Gastrocnemius medialis (tissue), 4 donors: ENCODE measurements around the gene PAH. TPM values are rescaled to one million over a fixed set of nuclear protein-coding genes. Genes with fewer than 3 reads are reported as not detected.

Experiments
- ATAC-seq, 2 donors: fragments of 150-250 bp; one replicate each; pipeline ENCODE4 v1.9.1; 2016
- DNase-seq, 2 donors: peaks; one replicate each; pipeline ENCODE4 v3.0.0-alpha.2; 2019
- H3K27ac ChIP-seq, 4 donors: fragments of 200-600 bp; sonication (generic); 1 replicate in 1 of 4; 2 replicates in 3 of 4; pipeline ENCODE4 v1.5.1; 2016 to 2018; ENCODE audit warnings: mild to moderate bottlenecking in 2 of 4, moderate library complexity in 1 of 4
- H3K27me3 ChIP-seq, 3 donors: fragments of 200-600 bp; sonication (generic) in 2 of 3; 1 replicate in 1 of 3; 2 replicates in 2 of 3; pipeline versions ENCODE4 v1.5.1 to v1.6.0; 2016 to 2019; ENCODE audit warnings: mild to moderate bottlenecking in 1 of 3, moderate library complexity in 1 of 3
- H3K36me3 ChIP-seq, 2 donors: fragments of 200-600 bp; sonication (generic) in 1 of 2; one replicate each; pipeline ENCODE4 v1.5.1; 2017 to 2018
- H3K4me1 ChIP-seq, 2 donors: fragments of 200-600 bp; sonication (generic) in 1 of 2; one replicate each; pipeline ENCODE4 v1.5.1; 2016 to 2017; ENCODE audit warnings: mild to moderate bottlenecking in 2 of 2
- H3K4me3 ChIP-seq, 4 donors: fragments of 200-600 bp; sonication (generic) in 3 of 4; 1 replicate in 1 of 4; 2 replicates in 3 of 4; pipeline ENCODE4 v1.5.1; 2016 to 2019; ENCODE audit warnings: mild to moderate bottlenecking in 2 of 4
- H3K9me3 ChIP-seq, 3 donors: fragments of 200-600 bp; sonication (generic) in 2 of 3; 1 replicate in 1 of 3; 2 replicates in 2 of 3; pipeline ENCODE4 v1.5.1; 2016 to 2019
- POLR2A ChIP-seq, 2 donors: fragments of 450-650 bp; IDR thresholded peaks; one replicate each; pipeline ENCODE4 v1.6.1; 2017; ENCODE audit warnings: antibody characterized with exemption in 2 of 2, mild to moderate bottlenecking in 2 of 2, moderate library complexity in 2 of 2
- in situ Hi-C, 4 donors: fragments of 200-750 bp; cut with MboI; loops; one replicate each; pipeline versions ENCODE4 v1.15.0 to v1.8.0; 2017; ENCODE audit warnings: low sequenced_read_pairs in 4 of 4
- intact Hi-C: fragments of 100-400 bp; cut with DNase I; formaldehyde crosslinking; loops from one replicate; pipeline ENCODE4 v1.15.1; 2023; ENCODE audit warnings: low total_unique reads
- total RNA-seq, 4 donors: library from RNA; depleted of rRNA; stranded (reverse); fragments of >200 nt; gene quantifications; one replicate each; pipeline versions ENCODE4 v1.1.0 to v1.2.3, GENCODE V29; 2016
- TF ChIP-seq, protein P1 (sequence below), 5 experiments: fragments of 450-650 bp in 3 of 5; fragments of 200-600 bp in 2 of 5; sonication (generic) in 2 of 5; IDR thresholded peaks in 4 of 5; conservative IDR thresholded peaks in 1 of 5; 1 replicate in 4 of 5; 2 replicates in 1 of 5; pipeline ENCODE4 v1.5.1; 2016 to 2019; ENCODE audit warnings: antibody characterized with exemption in 5 of 5, mild to moderate bottlenecking in 3 of 5, moderate library complexity in 3 of 5

PAH gene
- total RNA-seq, 4 donors from 2014 or later = 1.2 to 3.6 TPM; not detected in 2

DNA sequence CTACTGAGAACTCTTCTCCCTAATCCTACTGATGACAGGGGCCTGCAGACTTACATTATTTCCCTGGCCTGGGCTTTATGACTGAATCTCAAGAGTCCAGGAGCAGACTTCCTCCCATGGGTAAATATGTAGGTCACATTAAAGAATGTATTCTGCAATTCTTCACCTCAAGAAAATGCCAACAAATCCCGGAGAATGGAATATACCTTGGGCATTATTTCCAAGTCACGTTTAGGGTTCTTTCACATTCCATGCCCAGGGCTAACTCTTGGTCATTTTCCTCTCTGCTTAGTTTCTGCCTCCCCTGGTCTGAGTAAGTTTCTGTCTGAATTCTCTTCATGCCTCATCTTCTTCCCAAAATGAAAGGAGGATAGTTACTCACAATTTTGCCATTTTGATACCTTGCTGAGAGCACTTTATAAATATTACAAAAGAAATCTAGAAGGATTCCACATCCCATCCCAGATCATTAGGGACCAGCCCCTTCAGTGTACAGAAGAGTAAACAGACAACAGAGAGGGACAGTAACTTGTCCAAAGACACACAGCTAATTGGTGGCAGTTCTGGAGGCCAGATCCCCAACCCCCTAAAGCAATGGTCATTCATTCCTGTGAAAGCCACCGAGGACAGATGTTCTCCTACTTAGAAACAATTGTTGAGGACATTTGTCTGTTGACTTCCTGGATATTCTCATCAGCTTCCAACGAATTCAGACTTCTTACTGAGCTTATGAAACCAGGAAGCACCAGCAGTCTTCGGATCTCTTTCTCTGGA is 605 bp downstream of the PAH start:
- H3K27ac ChIP-seq = no peak overlapping the region
- H3K27me3 ChIP-seq = peaks cover 0 to 4% (median 2%) of the 10 kb centered on the region in 3 donors
- intact Hi-C loops = no loop called here
- H3K4me1 ChIP-seq = no peaks in the 10 kb centered on the region
- H3K9me3 ChIP-seq = no peaks in the 10 kb centered on the region
- TF ChIP-seq POLR2A (IDR thresholded peaks at IDR 0.05) = no peak
- TF ChIP-seq, protein P1, sequence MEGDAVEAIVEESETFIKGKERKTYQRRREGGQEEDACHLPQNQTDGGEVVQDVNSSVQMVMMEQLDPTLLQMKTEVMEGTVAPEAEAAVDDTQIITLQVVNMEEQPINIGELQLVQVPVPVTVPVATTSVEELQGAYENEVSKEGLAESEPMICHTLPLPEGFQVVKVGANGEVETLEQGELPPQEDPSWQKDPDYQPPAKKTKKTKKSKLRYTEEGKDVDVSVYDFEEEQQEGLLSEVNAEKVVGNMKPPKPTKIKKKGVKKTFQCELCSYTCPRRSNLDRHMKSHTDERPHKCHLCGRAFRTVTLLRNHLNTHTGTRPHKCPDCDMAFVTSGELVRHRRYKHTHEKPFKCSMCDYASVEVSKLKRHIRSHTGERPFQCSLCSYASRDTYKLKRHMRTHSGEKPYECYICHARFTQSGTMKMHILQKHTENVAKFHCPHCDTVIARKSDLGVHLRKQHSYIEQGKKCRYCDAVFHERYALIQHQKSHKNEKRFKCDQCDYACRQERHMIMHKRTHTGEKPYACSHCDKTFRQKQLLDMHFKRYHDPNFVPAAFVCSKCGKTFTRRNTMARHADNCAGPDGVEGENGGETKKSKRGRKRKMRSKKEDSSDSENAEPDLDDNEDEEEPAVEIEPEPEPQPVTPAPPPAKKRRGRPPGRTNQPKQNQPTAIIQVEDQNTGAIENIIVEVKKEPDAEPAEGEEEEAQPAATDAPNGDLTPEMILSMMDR (IDR thresholded peaks at IDR 0.05 in 4 of 5, conservative IDR thresholded peaks at IDR 0.05 in 1 of 5) = no peak
- no peak overlapping the region for H3K4me3 ChIP-seq
- in situ Hi-C loops = no loop called here
- ATAC-seq (no peak), DNase-seq (no peak)
- no peaks in the 10 kb centered on the region for H3K36me3 ChIP-seq

- Histone ChIP-seq H3K27me3 (peaks cover 0 to 4% (median 2%) of the 10 kb centered on the region in 3 donors), H3K9me3 (no peaks in the 10 kb centered on the region), H3K36me3 (no peaks in the 10 kb centered on the region), H3K4me3 (no peak overlapping the region), H3K27ac (no peak overlapping the region), H3K4me1 (no peaks in the 10 kb centered on the region)
- DNase-seq = no peak
- in situ Hi-C loops = no loop called here
- TF ChIP-seq, protein P1 (IDR thresholded peaks at IDR 0.05 in 4 of 5, conservative IDR thresholded peaks at IDR 0.05 in 1 of 5) = no peak
- TF ChIP-seq POLR2A (IDR thresholded peaks at IDR 0.05) = no peak
- no peak for ATAC-seq
- intact Hi-C loops = no loop called here
These were observed 3.4 kb downstream of the PAH start for GRCh38 chr12:102913453-102914226.

GRCh38 chr12:102912258-102912657 is 4.8 kb downstream of the PAH start:
- no peak overlapping the region for H3K27ac ChIP-seq
- DNase-seq (no peak), ATAC-seq (no peak)
- no peaks in the 10 kb centered on the region for H3K4me1 ChIP-seq
- H3K4me3 ChIP-seq = no peak overlapping the region
- in situ Hi-C loops (no loop called here), intact Hi-C loops (no loop called here)
- H3K9me3 ChIP-seq = no peaks in the 10 kb centered on the region
- peaks cover 0 to 4% (median 2%) of the 10 kb centered on the region in 3 donors for H3K27me3 ChIP-seq
- H3K36me3 ChIP-seq = no peaks in the 10 kb centered on the region
- TF ChIP-seq POLR2A (IDR thresholded peaks at IDR 0.05) = no peak
- TF ChIP-seq, protein P1 (IDR thresholded peaks at IDR 0.05 in 4 of 5, conservative IDR thresholded peaks at IDR 0.05 in 1 of 5) = no peak

GRCh38 chr12:102911320-102911719 is 5.7 kb downstream of the PAH start:
- Histone ChIP-seq H3K4me1 (no peaks in the 10 kb centered on the region), H3K4me3 (no peak overlapping the region), H3K27me3 (no peaks in the 10 kb centered on the region), H3K36me3 (no peaks in the 10 kb centered on the region), H3K27ac (no peak overlapping the region), H3K9me3 (no peaks in the 10 kb centered on the region)
- intact Hi-C loops = no loop called here
- TF ChIP-seq, protein P1 (IDR thresholded peaks at IDR 0.05 in 4 of 5, conservative IDR thresholded peaks at IDR 0.05 in 1 of 5) = no peak
- no peak for TF ChIP-seq POLR2A (IDR thresholded peaks at IDR 0.05)
- DNase-seq = no peak
- in situ Hi-C loops = no loop called here
- no peak for ATAC-seq
